ENCODE data around the gene ASTN1. TPM values are rescaled to one million over a fixed set of nuclear protein-coding genes. Genes with fewer than 3 reads are reported as not detected.
A peak's percentile ranks its signal among the peaks of the same experiment; 100 is the strongest.

The ASTN1 gene
- polyA plus RNA-seq, 1 of the 3 experiments (the other 2 are of a cell fraction), result 0.13 TPM

- H3K9me3 ChIP-seq, result no peaks in the 10 kb centered on the region
- no peak for DNase-seq
- H4K20me1 ChIP-seq (ENCODE audit: insufficient read depth), result no peaks in the 10 kb centered on the region
- POLR2A ChIA-PET, result no interaction called here
- H3K9ac ChIP-seq, result no peak overlapping the region
- no peaks in the 10 kb centered on the region for H3K27me3 ChIP-seq (ENCODE audit: insufficient read depth)
- no peaks in the 10 kb centered on the region for H3K79me2 ChIP-seq (ENCODE audit: insufficient read depth)
- H3K36me3 ChIP-seq (replicated peaks in 1 of 2; ENCODE audit: control insufficient read depth in 1 of 2, insufficient read depth in 2 of 2, low read length in 1 of 2), result no peaks in the 10 kb centered on the region
- TF ChIP-seq TEAD4 (IDR thresholded peaks at IDR 0.05; ENCODE audit: borderline replicate concordance, insufficient read depth) (no peak), CHD2 (IDR thresholded peaks at IDR 0.05; ENCODE audit: low read length, partially characterized antibody) (no peak), MXI1 (IDR thresholded peaks at IDR 0.05; ENCODE audit: low read depth, low read length) (no peak)
- H3F3A ChIP-seq (replicated peaks; ENCODE audit: insufficient read depth), result no peaks in the 10 kb centered on the region
- no peaks in the 10 kb centered on the region for H3K9me2 ChIP-seq
- CTCF ChIA-PET, result interaction anchor here (1.1 to 2.0 kb wide), 5 partner anchors 12 to 161 kb away, joined by 3 to 6 read pairs (median 4); partner anchors contain the start of gene ASTN1
- no peak overlapping the region for H3K27ac ChIP-seq (ENCODE audit: low read depth in 2 of 2, low read length in 1 of 2)
- no peak overlapping the region for H3K4me2 ChIP-seq
- H3K4me1 ChIP-seq (ENCODE audit: control insufficient read depth in 1 of 2, insufficient read depth in 2 of 2, low read depth in 1 of 2, low read length in 1 of 2), result peaks cover 0 to 21% of the 10 kb centered on the region in 2 experiments; a peak in 2 of 4 replicates
- no peak overlapping the region for H3K4me3 ChIP-seq (ENCODE audit: low read depth in 2 of 2, low read length in 1 of 2)
- WGBS (ENCODE audit: low lambda C conversion rate), result 31% methylated on average over 3 of the region's 3 CpGs
- no peak overlapping the region for H2AFZ ChIP-seq (ENCODE audit: low read depth)
These were observed 143.5 kb downstream of the ASTN1 start for GRCh38 chr1:177020851-177021589.

DNA sequence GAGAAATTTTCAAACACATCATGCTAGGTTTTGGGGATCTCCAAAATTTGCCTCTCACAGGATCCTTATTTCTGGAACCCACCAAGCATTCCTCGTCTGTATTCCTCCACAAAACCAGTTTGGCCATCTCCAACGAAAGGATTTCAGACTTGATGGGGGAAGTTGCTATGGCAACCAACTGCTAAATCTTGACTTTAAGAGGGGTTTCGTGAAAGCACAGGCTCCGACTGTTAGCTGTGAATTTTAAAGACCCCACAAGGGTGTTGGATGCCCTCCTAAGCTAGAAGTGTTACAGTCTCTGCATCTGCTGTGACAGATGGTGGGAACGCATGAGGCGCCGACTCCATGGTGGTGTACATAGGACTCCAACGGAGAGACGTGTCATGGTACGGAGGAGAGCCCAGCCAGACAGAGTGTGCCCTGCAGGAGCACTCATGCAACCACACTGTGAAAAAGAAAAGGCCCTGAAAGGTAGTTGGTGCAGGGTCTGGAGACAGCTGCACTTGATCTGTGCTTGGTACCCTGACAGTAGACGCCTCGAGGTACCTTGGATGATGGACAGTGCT is 147.1 kb downstream of the ASTN1 start:
- H3K9ac ChIP-seq, result no peak overlapping the region
- H3K4me3 ChIP-seq (ENCODE audit: low read depth in 2 of 2, low read length in 1 of 2), result no peak overlapping the region
- no peak for DNase-seq
- POLR2A ChIA-PET, result no interaction called here
- WGBS (ENCODE audit: low lambda C conversion rate), result 52% methylated on average over 12 of the region's 12 CpGs
- H3K36me3 ChIP-seq (replicated peaks in 1 of 2; ENCODE audit: control insufficient read depth in 1 of 2, insufficient read depth in 2 of 2, low read length in 1 of 2), result peaks cover 0 to 4% of the 10 kb centered on the region in 2 experiments
- no peaks in the 10 kb centered on the region for H3K27me3 ChIP-seq (ENCODE audit: insufficient read depth)
- H3K79me2 ChIP-seq (ENCODE audit: insufficient read depth), result no peaks in the 10 kb centered on the region
- no peaks in the 10 kb centered on the region for H3F3A ChIP-seq (replicated peaks; ENCODE audit: insufficient read depth)
- no peaks in the 10 kb centered on the region for H3K9me3 ChIP-seq
- peak overlapping the region in 1 of 2 experiments; percentile 14; a peak in 1 of 4 replicates for H3K27ac ChIP-seq (ENCODE audit: low read depth in 2 of 2, low read length in 1 of 2)
- H3K4me2 ChIP-seq, result no peak overlapping the region
- H3K4me1 ChIP-seq (ENCODE audit: control insufficient read depth in 1 of 2, insufficient read depth in 2 of 2, low read depth in 1 of 2, low read length in 1 of 2), result peaks cover 0 to 9% of the 10 kb centered on the region in 2 experiments; a peak in 2 of 4 replicates
- no peaks in the 10 kb centered on the region for H3K9me2 ChIP-seq
- H2AFZ ChIP-seq (ENCODE audit: low read depth), result no peak overlapping the region
- CTCF ChIA-PET, result no interaction called here
- TF ChIP-seq EP300 (IDR thresholded peaks at IDR 0.05; ENCODE audit: borderline replicate concordance in 1 of 2, low read depth in 1 of 2, low read length in 1 of 2) (no peak), GATA2 (CRISPR knock-in tag; IDR thresholded peaks at IDR 0.05) (no peak), RAD21 (IDR thresholded peaks at IDR 0.05; ENCODE audit: low read length) (no peak), TEAD4 (IDR thresholded peaks at IDR 0.05; ENCODE audit: borderline replicate concordance, insufficient read depth) (no peak), CHD2 (IDR thresholded peaks at IDR 0.05; ENCODE audit: low read length, partially characterized antibody) (no peak), POLR2AphosphoS5 (IDR thresholded peaks at IDR 0.05; ENCODE audit: low read depth, low read length) (no peak), SIN3A (IDR thresholded peaks at IDR 0.05; ENCODE audit: borderline replicate concordance, low read depth, low read length) (no peak), TCF12 (IDR thresholded peaks at IDR 0.05) (no peak), MAX (IDR thresholded peaks at IDR 0.05; ENCODE audit: low read depth) (no peak)
- TF ChIP-seq, protein P1, sequence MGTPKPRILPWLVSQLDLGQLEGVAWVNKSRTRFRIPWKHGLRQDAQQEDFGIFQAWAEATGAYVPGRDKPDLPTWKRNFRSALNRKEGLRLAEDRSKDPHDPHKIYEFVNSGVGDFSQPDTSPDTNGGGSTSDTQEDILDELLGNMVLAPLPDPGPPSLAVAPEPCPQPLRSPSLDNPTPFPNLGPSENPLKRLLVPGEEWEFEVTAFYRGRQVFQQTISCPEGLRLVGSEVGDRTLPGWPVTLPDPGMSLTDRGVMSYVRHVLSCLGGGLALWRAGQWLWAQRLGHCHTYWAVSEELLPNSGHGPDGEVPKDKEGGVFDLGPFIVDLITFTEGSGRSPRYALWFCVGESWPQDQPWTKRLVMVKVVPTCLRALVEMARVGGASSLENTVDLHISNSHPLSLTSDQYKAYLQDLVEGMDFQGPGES (IDR thresholded peaks at IDR 0.05; ENCODE audit: low read depth, low read length), result no peak
- TF ChIP-seq, protein P2, sequence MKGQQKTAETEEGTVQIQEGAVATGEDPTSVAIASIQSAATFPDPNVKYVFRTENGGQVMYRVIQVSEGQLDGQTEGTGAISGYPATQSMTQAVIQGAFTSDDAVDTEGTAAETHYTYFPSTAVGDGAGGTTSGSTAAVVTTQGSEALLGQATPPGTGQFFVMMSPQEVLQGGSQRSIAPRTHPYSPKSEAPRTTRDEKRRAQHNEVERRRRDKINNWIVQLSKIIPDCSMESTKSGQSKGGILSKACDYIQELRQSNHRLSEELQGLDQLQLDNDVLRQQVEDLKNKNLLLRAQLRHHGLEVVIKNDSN (IDR thresholded peaks at IDR 0.05; ENCODE audit: borderline replicate concordance, low read depth), result no peak
- TF ChIP-seq, protein P3, sequence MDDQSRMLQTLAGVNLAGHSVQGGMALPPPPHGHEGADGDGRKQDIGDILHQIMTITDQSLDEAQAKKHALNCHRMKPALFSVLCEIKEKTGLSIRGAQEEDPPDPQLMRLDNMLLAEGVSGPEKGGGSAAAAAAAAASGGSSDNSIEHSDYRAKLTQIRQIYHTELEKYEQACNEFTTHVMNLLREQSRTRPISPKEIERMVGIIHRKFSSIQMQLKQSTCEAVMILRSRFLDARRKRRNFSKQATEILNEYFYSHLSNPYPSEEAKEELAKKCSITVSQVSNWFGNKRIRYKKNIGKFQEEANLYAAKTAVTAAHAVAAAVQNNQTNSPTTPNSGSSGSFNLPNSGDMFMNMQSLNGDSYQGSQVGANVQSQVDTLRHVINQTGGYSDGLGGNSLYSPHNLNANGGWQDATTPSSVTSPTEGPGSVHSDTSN (IDR thresholded peaks at IDR 0.05), result no peak
- H4K20me1 ChIP-seq (ENCODE audit: insufficient read depth), result no peaks in the 10 kb centered on the region
